ENCODE results near the gene MSRB1. TPM values are rescaled to one million over a fixed set of nuclear protein-coding genes. Genes with fewer than 3 reads are reported as not detected.

MSRB1 gene
- total and polyA plus RNA-seq, 9 of the 15 experiments (the other 6 are each of a cell fraction or from before 2014, with no cell fraction given): 5.4 to 33.7 (median 25.7) TPM

GRCh38 chr16:1929578-1930337 lies 13.2 kb downstream of the MSRB1 start (continued):
- peak; percentile 94 for TF ChIP-seq ZNF511 (CRISPR knock-in tag; IDR thresholded peaks at IDR 0.05)
- peak; percentile 80; the same call in 1 of the 2 replicates for TF ChIP-seq ZNF12 (CRISPR knock-in tag; IDR thresholded peaks at IDR 0.05)
- TF ChIP-seq BMI1 (IDR thresholded peaks at IDR 0.05; ENCODE audit: low read length): no peak
- TF ChIP-seq RBM14 (IDR thresholded peaks at IDR 0.05; ENCODE audit: borderline replicate concordance, insufficient read depth, low read depth, low read length): 0 out of 2 replicates have a peak, but pooled peaks have one; percentile 67
- TF ChIP-seq ZNF699 (CRISPR knock-in tag; IDR thresholded peaks at IDR 0.05; ENCODE audit: insufficient replicate concordance): no peak
- TF ChIP-seq HLTF (IDR thresholded peaks at IDR 0.05): no peak
- peak; percentile 87 for TF ChIP-seq ZNF766 (CRISPR knock-in tag; conservative IDR thresholded peaks at IDR 0.05)
- TF ChIP-seq SIN3A (IDR thresholded peaks at IDR 0.05; ENCODE audit: borderline replicate concordance in 2 of 2, control insufficient read depth in 1 of 2, low read depth in 2 of 2, low read length in 2 of 2): peak in 1 of 2 experiments; percentile 66; a peak in 1 of 4 replicates
- no peak for TF ChIP-seq SIRT6 (IDR thresholded peaks at IDR 0.05; ENCODE audit: low read depth, low read length)
- TF ChIP-seq ZBTB9 (CRISPR knock-in tag; IDR thresholded peaks at IDR 0.05): peak; percentile 47; the same call in 1 of the 2 replicates
- no peak for TF ChIP-seq SFPQ (IDR thresholded peaks at IDR 0.05; ENCODE audit: low read depth, low read length)
- TF ChIP-seq CEBPB (tag; IDR thresholded peaks at IDR 0.05): peak; percentile 38; the same call in 1 of the 2 replicates
- peak; percentile 89 for TF ChIP-seq FIP1L1 (IDR thresholded peaks at IDR 0.05; ENCODE audit: low read depth, low read length, poor library complexity, severe bottlenecking)
- TF ChIP-seq ZNF263 (CRISPR knock-in tag; IDR thresholded peaks at IDR 0.05; ENCODE audit: borderline replicate concordance): no peak
- TF ChIP-seq ADNP (tag; IDR thresholded peaks at IDR 0.05): no peak
- no peak for TF ChIP-seq ZNF79 (CRISPR knock-in tag; IDR thresholded peaks at IDR 0.05; ENCODE audit: low read depth)
- TF ChIP-seq KDM1A (IDR thresholded peaks at IDR 0.05): no peak
- peak; percentile 98 for TF ChIP-seq FOXP1 (CRISPR knock-in tag; IDR thresholded peaks at IDR 0.05)
- TF ChIP-seq SIN3B (IDR thresholded peaks at IDR 0.05; ENCODE audit: low read depth): peak; percentile 69; the same call in 1 of the 2 replicates
- no peak for TF ChIP-seq TAF1 (IDR thresholded peaks at IDR 0.05; ENCODE audit: control insufficient read depth, extremely low read depth, insufficient read depth, low read length, severe bottlenecking)
